Hematopoietic multipotent progenitor cell treated with erythropoietin and hydrocortisone succinate and interleukin-3 and kit ligand, for 6 days (in vitro differentiated cells): Measurements from ENCODE around the gene RNASEH1.
"Not testable (repeated sequence)": the region's sequence is repeated elsewhere in the genome, so short reads cannot be mapped to it uniquely, and the experiment has no call there.

Experiments
- DNase-seq: peaks from one replicate; pipeline ENCODE4 v3.0.0-alpha.2; 2015

The RNASEH1 gene

GRCh38 chr2:3518496-3519254 lies 39.5 kb downstream of the RNASEH1 start:
- peak; percentile 97 for DNase-seq

DNA sequence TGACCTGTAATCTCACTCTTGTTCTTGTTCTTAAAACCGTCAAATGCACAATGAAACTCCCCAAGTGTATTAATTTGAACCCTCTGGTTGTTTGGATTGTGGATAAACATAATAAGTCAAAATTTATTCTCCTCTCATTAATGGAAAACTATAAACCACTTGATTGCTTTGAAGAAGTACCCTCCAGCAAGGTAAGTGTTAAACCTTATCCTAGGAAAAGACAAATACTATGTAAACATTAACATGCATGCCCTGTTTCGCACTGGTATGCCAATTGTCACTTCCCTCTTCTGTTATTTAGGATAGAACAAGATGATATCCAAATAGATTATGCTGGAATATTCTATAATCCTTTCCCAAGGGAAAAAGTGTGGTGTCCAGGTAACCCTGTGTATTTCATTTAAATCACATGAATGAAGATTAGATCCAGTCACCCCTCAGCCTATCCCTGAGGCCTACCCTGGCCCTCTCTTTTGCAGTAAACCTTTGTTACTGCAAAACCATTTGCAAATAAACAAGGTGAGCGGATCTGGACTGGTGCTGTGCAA lies 40.1 kb downstream of the RNASEH1 start:
- no peak for DNase-seq

DNA sequence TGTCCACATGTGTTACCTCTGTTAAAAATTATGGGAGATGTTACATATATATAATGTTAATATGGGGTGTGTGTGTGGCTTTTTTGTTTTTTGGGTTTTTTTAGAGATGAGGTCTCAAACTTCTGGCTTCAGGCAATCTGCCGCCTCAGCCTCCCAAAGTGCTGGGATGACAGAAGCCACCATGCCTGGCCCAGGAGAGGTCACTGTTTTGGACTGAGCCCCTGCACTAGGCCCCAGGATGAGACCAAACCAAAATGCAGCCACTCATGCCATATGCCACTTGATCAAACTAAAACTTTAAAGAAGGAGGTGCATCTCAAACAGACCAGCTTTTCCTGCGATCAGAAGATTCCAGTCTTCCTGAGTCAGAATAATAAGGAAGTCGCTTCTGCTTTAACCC lies 41.3 kb downstream of the RNASEH1 start:
- DNase-seq, result no peak

GRCh38 chr2:3515438-3515837 lies 42.7 kb downstream of the RNASEH1 start:
- DNase-seq, result not testable (repeated sequence)

DNA sequence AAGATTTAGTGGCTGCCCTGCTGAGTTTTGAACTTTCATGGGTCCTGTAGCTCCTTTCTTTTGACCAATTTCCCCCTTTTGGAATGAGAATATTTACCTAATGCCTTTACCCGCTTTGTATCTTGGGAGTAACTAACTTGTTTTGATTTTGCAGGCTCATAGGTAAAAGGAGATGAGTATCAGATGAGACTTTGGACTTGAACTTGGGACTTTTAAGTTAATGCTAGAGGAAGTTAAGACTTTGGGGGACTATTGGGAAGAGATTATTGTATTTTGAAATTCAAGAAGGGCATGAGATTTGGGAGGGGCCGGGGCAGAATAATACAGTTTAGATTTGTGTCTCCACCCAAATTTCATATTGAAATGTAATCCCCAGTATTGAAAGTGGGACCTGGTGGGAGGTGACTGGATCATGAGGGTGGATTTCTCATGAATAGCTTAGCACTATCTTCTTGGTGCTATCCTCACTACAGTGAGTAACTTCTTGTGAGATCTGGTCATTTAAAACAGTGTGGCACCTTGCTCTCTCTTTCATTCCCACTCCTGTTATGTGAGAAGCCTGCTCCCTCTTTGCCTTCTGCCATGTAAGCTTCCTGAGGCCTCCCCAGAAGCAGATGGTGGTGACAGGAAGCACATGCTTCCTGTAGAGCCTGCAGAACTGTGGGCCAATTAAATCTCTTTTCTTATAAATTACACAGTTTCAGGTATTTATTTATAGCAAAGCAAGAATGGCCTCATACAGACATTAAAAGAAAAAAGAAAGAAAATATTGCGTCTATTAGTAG lies 44.9 kb downstream of the RNASEH1 start:
- no peak for DNase-seq

DNA sequence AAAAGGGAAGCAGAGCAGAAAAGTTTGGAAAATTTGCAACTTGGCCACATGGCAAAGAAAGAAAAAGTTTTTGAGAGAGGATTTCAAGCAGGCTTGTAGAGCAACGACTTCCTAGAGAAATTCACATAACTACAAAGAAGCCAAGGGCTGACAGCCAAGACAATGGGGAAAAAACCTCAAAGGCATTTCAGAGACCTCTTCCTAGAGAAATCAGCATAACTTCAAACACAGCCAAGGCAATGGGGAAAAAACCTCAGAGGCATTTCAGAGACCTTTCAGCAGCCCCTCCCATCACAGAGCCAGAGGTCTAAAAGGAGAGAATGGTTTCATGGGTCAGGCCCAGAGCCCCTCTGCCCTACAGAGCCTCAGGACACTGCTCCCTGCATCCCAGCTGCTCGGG lies 46.0 kb downstream of the RNASEH1 start:
- no peak for DNase-seq

DNA sequence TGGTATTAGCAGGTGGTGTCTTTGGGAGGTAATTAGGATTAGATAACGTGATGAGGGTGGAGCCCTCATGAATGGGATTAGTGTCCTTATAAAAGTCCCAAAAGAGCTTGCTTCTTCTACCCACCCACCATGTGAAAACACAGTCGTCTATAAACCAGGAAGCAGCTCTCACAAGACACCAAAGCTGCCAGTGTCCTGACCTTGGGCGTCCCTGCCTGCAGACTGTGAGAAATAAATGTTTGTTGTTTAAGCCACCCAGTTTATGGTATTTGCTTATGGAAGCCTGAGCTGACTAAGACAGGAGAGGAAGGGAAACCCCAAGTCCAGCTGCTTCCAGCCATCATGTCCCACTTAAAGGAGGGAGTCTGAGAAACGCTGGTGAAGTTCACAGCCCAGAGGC lies 52.4 kb downstream of the RNASEH1 start:
- DNase-seq, result no peak

DNA sequence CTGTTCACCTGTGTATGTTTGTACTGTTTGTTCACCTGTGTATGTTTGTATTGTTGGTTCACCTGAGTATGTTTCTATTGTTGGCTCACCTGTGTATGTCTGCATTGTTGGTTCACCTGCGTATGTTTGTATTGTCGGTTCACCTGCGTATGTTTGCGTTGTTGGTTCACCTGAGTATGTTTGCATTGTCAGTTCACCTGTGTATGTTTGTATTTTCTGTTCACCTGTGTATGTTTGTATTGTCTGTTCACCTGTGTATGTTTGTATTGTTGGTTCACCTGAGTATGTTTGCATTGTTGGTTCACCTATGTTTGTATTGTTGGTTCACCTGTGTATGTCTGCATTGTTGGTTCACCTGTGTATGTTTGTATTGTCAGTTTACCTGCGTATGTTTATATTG lies 53.4 kb downstream of the RNASEH1 start:
- no peak for DNase-seq

GRCh38 chr2:3503483-3503882 lies 54.6 kb downstream of the RNASEH1 start:
- DNase-seq, result no peak

DNA sequence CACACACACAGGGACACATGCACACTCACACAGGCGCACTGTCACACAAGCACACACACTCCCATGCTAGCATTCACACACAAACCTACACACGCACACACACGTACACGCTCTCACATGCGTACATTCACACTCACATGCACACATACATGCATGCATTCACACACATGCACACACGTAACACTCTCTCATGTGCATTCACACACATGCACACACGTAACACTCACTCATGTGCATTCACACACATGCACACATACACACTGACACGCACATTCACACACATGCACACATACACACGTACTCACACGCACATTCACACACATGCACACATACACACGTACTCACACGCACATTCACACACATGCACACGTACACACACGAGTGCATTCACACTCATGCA lies 55.1 kb downstream of the RNASEH1 start:
- no peak for DNase-seq

GRCh38 chr2:3500326-3500899 lies 57.7 kb downstream of the RNASEH1 start:
- DNase-seq, result no peak

GRCh38 chr2:3498783-3499394 lies 59.2 kb downstream of the RNASEH1 start:
- no peak for DNase-seq

DNA sequence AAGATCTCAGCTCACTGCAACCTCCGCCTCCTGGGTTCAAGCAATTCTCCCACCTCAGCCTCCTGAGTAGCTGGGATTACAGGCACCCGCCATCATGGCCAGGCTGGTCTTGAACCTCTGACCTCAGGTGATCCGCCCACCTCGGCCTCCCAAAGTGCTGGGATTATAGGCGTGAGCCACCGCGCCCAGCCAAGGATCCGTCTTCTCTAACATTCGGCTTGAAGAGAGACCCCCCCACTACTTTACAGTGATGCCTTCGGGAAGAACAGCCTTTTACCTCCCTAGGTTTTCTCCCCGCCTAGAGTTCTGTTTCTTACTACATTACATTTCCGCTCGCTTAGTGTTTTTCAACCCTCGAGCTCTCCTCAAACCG lies 61.4 kb downstream of the RNASEH1 start:
- not testable (repeated sequence) for DNase-seq
